ENCODE results near the gene CYP27C1. TPM values are rescaled to one million over a fixed set of nuclear protein-coding genes. Genes with fewer than 3 reads are reported as not detected.

Gene CYP27C1
- total and polyA plus RNA-seq, 2 of the 13 experiments (the other 11 are each of a cell fraction or from before 2014, with no cell fraction given) = not detected

GRCh38 chr2:127231130-127231865 is 11.2 kb upstream of the CYP27C1 start (continued):
- no peak for TF ChIP-seq ZNF574 (CRISPR knock-in tag; IDR thresholded peaks at IDR 0.05)
- TF ChIP-seq GTF2F1 (IDR thresholded peaks at IDR 0.05; ENCODE audit: low read length) = no peak
- TF ChIP-seq ZNF496 (CRISPR knock-in tag; IDR thresholded peaks at IDR 0.05; ENCODE audit: insufficient replicate concordance) = no peak
- peak; percentile 63; the same call in 1 of the 2 replicates for TF ChIP-seq FOXA3 (CRISPR knock-in tag; IDR thresholded peaks at IDR 0.05)
- no peak for TF ChIP-seq ZNF766 (CRISPR knock-in tag; IDR thresholded peaks at IDR 0.05; ENCODE audit: borderline replicate concordance)
- no peak for TF ChIP-seq CHD2 (IDR thresholded peaks at IDR 0.05; ENCODE audit: low read depth, low read length)
- no peak for TF ChIP-seq RFXANK (CRISPR knock-in tag; IDR thresholded peaks at IDR 0.05)
- no peak for TF ChIP-seq ZNF784 (CRISPR knock-in tag; IDR thresholded peaks at IDR 0.05; ENCODE audit: borderline replicate concordance)
- TF ChIP-seq ETV5 (CRISPR knock-in tag; IDR thresholded peaks at IDR 0.05; ENCODE audit: borderline replicate concordance) = no peak
- TF ChIP-seq ZMYM3 (CRISPR knock-in tag; IDR thresholded peaks at IDR 0.05) = 0 out of 2 replicates have a peak, but pooled peaks have one; percentile 25
- TF ChIP-seq ZNF446 (CRISPR knock-in tag; IDR thresholded peaks at IDR 0.05) = no peak

All from HepG2 (cell line).